Kasumi-1 (cell line): ENCODE results near the gene PPM1D.
A peak's percentile ranks its signal among the peaks of the same experiment; 100 is the strongest.

Experiments
- DNase-seq, 2 experiments: peaks; one replicate each; lab custom pipeline; 2025; lab: John Stamatoyannopoulos, UW

Gene PPM1D

GRCh38 chr17:60618854-60619526 lies 19.0 kb downstream of the PPM1D start:
- no peak for DNase-seq

GRCh38 chr17:60622961-60623360 lies 23.0 kb downstream of the PPM1D start:
- no peak for DNase-seq

GRCh38 chr17:60623415-60623814 lies 23.4 kb downstream of the PPM1D start:
- DNase-seq, result no peak

GRCh38 chr17:60627124-60627523 lies 27.1 kb downstream of the PPM1D start:
- DNase-seq, result no peak

- no peak for DNase-seq
Measured at GRCh38 chr17:60628252-60628889, 28.4 kb downstream of the PPM1D start.

- DNase-seq, result no peak
Measured at GRCh38 chr17:60629120-60629519, 29.1 kb downstream of the PPM1D start.

- no peak for DNase-seq
Measured at GRCh38 chr17:60630352-60630751, 30.4 kb downstream of the PPM1D start.

GRCh38 chr17:60631119-60631518 lies 31.1 kb downstream of the PPM1D start:
- DNase-seq, result no peak

GRCh38 chr17:60637683-60638082 lies 37.7 kb downstream of the PPM1D start:
- no peak for DNase-seq

GRCh38 chr17:60639019-60639330 lies 39.0 kb downstream of the PPM1D start:
- DNase-seq, result no peak

GRCh38 chr17:60640503-60640902 lies 40.5 kb downstream of the PPM1D start:
- DNase-seq, result peak; percentile 75 to 87

- no peak for DNase-seq
Measured at GRCh38 chr17:60641126-60641525, 41.1 kb downstream of the PPM1D start.

- DNase-seq, result peak; percentile 88 to 93
Measured at GRCh38 chr17:60641810-60642220, 41.8 kb downstream of the PPM1D start.

GRCh38 chr17:60645918-60646523 lies 46.0 kb downstream of the PPM1D start:
- no peak for DNase-seq

- DNase-seq, result no peak
Measured at GRCh38 chr17:60646701-60647100, 46.7 kb downstream of the PPM1D start.

GRCh38 chr17:60647705-60648104 lies 47.7 kb downstream of the PPM1D start:
- no peak for DNase-seq

- peak; percentile 66 to 90 for DNase-seq
Measured at GRCh38 chr17:60652454-60653247, 52.7 kb downstream of the PPM1D start.

- no peak for DNase-seq
Measured at GRCh38 chr17:60653569-60653968, 53.6 kb downstream of the PPM1D start.

GRCh38 chr17:60656499-60656898 lies 56.5 kb downstream of the PPM1D start:
- DNase-seq, result no peak

GRCh38 chr17:60659156-60659555 lies 59.2 kb downstream of the PPM1D start:
- DNase-seq, result no peak

GRCh38 chr17:60661489-60661888 lies 61.5 kb downstream of the PPM1D start:
- no peak for DNase-seq

- DNase-seq, result no peak
Measured at GRCh38 chr17:60664022-60664421, 64.0 kb downstream of the PPM1D start.

GRCh38 chr17:60665602-60666001 lies 65.6 kb downstream of the PPM1D start:
- no peak for DNase-seq
